GM18505 (cell line): ENCODE measurements around the gene PRL.

ENCODE experiments used
- ATAC-seq: cut with Tn5 transposase; IDR thresholded peaks from one replicate; pipeline ENCODE4 v1.9.1; 2021; ENCODE audit not compliant: unreplicated experiment
- POLR2A ChIP-seq: IDR thresholded peaks from 4 replicates; pipeline ENCODE4 v1.6.1; 2011; ENCODE audit warnings: borderline replicate concordance; ENCODE audit not compliant: insufficient read depth, insufficient read length; ENCODE audit errors: extremely low read depth

PRL gene

DNA sequence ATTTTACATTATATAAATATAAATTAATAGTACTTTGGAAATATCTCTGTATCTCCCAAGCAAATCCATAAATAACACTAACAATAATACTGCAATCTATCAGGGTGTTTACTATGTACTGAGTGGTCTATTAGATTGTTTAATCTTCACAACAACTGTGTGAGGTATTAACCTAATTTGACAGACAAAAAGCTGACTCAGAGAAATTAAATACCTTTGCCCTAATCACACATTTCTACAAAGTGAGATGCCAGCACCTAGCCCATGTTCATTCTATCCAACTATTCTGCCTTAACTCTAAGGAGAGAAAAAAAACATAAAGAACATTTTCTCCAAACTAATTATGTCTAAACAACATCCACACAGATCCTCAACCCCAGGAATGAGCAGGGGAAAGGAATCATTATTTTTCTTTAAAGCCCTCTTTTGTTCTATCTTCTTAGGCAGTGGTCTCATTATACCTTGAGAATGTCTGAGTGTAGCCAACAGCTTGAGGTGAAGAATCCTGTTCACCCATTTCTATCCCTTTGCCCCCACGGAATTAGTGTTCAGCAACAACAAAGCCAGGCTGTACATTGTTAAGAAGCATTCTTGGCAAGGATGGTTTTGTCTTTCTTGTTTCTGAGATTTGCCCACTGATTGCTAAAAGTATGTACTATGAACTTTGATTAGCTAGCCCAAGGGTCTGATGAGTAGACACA, 42.7 kb downstream of the PRL start:
- TF ChIP-seq POLR2A: no peak
- no peak for ATAC-seq

DNA sequence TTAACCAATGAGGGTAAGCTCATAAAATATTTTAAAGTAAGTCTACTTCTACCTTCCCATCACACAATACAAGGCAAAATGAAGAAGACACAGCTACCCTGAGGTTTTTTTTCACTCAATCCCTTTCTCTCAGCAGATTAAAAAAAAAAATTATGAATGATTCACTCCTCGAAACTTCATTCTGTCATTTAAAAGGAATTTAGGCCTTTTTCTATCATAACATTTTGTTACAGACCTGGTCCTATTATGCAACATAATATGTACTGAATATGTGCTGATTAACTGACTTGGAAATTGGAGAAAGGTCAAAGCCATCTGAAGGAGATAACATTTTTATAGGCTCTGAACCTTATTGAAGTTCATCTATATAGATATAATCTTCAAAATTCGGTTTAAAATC, 45.5 kb downstream of the PRL start:
- TF ChIP-seq POLR2A: no peak
- no peak for ATAC-seq

DNA sequence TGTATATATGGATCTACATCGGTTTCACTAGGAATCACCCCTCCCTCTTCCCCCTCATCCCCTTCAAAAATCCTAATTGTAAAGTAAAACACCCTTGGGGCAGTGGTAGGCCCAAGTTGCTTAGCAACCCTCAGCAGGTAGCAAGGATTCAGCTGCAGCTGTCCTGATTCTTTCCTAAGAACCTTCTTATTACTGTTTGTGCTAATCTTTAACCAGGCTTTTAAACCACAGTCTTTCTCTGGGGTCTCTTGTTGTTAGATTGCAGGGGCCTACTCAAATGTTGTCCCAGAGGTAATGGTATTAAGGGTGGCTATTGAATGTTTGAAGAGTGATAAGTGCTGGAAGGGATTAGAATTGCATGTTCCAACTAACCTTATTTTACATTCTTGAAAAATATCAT, 46.4 kb downstream of the PRL start:
- ATAC-seq: no peak
- TF ChIP-seq POLR2A: no peak

DNA sequence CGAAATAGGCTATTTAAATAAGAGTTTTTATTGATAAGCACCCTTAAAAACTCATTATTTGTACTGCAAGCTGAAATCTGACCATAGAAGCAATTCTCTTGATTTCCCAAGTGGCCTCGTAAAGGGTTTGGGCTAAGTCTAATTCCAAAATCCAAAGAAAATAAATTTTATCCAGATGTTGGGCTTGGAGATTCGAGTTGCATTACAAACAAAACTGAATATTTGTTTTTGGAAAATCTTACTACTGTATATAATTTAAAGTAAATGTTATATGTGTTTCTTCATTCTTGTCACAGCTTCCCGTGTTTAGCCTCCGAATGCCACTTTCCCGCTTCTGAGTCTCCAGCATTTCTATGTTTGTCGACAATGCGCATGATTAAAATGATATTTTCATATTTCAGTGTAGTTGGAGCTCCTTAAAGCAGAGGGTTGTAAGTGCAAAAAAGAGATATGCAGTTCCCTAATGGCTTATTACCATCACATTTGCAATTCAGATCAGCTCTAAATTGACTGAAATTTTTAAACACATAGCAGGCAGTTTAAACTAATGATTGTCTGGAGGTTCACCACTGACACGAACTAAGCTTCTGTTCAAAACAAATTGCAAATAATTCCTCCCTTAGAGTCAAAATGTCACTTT, 47.0 kb downstream of the PRL start:
- ATAC-seq: no peak
- TF ChIP-seq POLR2A: no peak

DNA sequence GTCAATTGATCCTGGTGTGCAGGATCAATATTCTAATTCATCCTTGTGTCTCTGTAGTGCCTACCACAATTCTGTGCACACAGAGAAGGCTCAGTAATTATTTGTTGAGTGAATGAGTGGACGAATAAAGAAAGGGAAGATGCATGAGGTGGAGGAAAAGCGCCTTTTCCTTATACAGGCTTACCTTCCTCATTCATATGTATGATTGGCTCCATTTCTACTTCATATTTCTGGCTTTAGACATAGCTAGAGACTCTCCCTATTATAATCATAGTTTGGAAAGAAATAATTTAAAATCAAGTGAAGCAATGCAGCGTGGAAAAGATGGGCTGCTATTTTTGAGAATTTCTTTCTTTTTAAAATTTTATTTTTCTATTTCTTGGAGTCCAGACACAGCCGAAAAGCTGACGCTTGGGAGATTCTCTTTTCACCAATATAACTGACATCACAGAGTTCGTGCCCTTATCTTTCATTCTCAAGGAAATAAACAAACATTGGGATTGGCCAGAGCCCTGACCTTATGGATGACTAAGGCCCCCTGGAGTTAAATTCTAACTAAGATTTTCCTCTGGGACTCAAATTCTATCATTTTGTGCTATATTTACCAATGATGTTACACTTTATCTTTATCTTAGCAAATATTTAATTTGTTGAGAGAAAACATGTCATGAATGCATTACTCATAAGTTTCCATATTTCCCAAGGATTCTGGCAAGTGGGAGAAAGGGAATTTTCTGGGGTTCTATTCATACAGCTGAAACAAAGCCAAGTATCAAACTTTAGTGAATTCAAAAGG, 48.1 kb downstream of the PRL start:
- no peak for TF ChIP-seq POLR2A
- no peak for ATAC-seq

DNA sequence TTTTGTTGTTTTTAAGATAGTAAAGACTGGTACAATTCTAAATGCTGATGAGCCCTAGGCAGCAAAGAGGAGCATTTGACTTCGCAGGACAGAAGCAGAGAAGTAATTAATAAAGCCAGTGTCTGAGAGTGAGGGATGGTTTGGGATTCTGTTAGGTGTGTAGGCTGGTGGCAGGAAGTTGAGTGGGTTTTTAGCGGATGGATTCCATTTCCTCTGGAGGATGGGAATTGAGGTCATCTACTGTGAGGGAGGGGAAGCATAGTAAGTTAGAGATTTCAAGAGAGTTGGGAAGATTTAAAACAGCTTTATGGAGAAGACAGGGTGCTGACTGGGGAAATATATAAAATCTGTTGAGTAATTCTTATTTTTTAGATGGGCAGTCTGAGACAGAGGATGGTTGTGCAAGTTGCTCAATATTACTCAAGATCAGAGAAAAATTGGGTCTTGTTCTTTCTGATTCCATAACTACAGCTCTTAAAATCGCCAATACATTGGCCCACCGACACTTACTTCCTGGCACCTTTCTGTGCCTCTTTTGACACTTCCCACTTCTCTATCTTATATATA, 48.8 kb downstream of the PRL start:
- no peak for ATAC-seq
- no peak for TF ChIP-seq POLR2A

DNA sequence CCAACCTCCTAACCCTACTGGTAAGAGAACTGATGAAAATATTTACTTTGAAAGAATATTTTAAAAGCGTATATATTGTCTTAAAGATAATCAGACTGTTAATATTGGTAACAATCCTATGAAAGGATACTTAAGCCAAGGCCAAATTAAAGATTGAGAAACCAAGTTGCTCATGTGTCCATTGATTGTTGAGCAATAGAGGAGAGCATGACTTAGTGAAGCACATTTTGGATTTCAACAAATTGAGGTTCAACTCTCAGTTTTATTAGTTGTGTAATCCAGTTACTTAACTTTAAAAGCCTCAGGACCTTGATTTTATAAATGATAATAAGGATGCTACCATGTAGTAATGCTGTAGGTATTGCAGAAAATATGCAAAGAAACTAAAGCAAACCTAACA, 56.8 kb downstream of the PRL start:
- TF ChIP-seq POLR2A: no peak
- ATAC-seq: no peak

DNA sequence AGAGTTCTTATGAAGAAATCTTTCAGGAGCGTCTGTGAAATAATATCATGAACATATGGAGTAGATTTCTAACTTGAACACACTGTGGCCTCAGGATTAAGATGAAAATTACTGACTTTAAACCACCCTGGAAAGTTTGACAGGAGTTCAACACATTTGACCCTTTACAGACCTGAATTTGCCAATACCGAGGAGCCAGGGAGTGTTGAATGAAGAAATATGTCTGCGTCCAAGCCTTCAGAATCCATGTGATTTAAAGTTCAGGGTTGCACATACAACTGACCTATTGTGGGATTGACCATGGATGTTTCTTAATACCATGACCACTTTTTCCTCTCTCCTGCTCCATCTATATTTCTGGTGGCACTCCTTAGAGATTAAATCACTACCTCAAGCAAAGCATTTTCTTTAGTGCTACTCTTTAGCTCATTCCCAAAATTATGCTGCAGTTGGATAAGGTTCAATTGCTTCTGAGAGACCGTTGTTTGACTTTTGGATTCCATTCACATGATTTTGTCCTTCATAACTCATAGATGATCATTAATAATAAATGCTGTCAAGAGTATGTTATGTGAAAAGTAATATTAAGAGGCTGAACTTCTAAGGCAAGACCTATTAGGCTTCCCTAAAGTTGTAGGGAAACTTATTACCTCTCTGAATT, 57.4 kb downstream of the PRL start:
- no peak for TF ChIP-seq POLR2A
- ATAC-seq: no peak

DNA sequence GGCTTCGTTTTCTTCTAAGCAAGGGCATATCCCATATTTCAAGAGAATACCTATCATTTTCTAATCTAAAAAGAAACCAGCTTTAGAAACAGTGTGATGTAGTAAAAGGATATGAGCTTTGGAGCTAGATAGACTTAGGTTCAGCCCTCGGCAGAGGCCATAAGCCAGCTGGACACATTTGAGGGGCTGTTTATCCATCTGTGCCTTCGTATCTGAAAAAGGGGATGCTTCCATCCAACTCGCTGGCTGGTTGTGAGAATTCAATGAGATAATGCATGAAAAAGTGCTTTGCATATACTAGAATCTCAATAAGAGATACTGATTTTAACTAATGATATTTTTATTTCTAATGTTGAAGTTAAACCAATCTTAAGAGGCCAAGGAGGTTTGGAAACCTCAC, 58.0 kb downstream of the PRL start:
- TF ChIP-seq POLR2A: no peak
- no peak for ATAC-seq

DNA sequence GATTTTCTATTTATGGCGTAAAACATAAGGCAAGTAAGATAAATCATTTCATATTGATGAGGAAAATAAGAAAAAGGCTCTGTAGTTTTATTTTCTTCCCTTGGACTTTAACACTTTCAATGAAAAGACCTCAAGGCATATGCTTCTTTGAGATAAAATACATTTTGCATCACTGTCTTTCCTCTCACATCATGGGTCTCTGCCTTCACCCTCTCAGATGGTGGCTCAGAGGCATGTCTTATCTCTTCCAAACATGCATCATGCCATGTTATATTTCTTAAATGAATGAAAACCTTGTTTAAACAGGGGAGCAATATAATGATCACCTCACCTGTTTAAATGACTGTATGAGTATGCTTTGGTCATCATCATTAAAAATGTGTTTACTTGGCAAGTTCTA, 59.3 kb downstream of the PRL start:
- ATAC-seq: no peak
- no peak for TF ChIP-seq POLR2A
